ENCODE measurements around the gene ECI1.

ECI1 gene

GRCh38 chr16:2196162-2196980 lies 55.0 kb downstream of the ECI1 start, which contains the start of gene CASKIN1:
CASKIN1 (minus strand) TSS chr16:2196605; CDS start chr16:2196432, 173 bp downstream.
- Histone ChIP-seq H3K79me2 (ENCODE audit: insufficient read depth, low read length) (no peaks in the 10 kb centered on the region), H3F3A (ENCODE audit: low read depth) (no peaks in the 10 kb centered on the region), H3K4me1 (ENCODE audit: insufficient read depth, low read length, poor library complexity, severe bottlenecking) (no peaks in the 10 kb centered on the region), H4K20me1 (ENCODE audit: insufficient read depth, low read length, poor library complexity, severe bottlenecking) (no peaks in the 10 kb centered on the region), H2AFZ (ENCODE audit: low read length) (no peak within 1 kb of the TSS), H3K36me3 (ENCODE audit: insufficient read depth, low read length) (no peaks in the 10 kb centered on the region), H3K27me3 (ENCODE audit: insufficient read depth, low read length, poor library complexity, severe bottlenecking) (no peaks in the 10 kb centered on the region), H3K4me2 (ENCODE audit: low read depth, low read length, poor library complexity, severe bottlenecking) (peak within 1 kb of the TSS; percentile 54), H3K9me3 (ENCODE audit: insufficient read depth, low read depth, low read length) (no peaks in the 10 kb centered on the region), H3K4me3 (ENCODE audit: low read length, poor library complexity, severe bottlenecking) (peak within 1 kb of the TSS; percentile 44), H3K9me2 (replicated peaks; ENCODE audit: low read depth, low read length) (no peaks in the 10 kb centered on the region), H3K9ac (ENCODE audit: low read depth, low read length, poor library complexity, severe bottlenecking) (no peak within 1 kb of the TSS)
- no peak for TF ChIP-seq EZH2phosphoT487 (IDR thresholded peaks at IDR 0.05; ENCODE audit: borderline replicate concordance)
- no peak for TF ChIP-seq CTCF (conservative IDR thresholded peaks at IDR 0.05; ENCODE audit: low read length)

- peak overlapping the region; percentile 44 for H3K4me3 ChIP-seq (ENCODE audit: low read length, poor library complexity, severe bottlenecking)
- TF ChIP-seq CTCF (conservative IDR thresholded peaks at IDR 0.05; ENCODE audit: low read length) (no peak), EZH2phosphoT487 (IDR thresholded peaks at IDR 0.05; ENCODE audit: borderline replicate concordance) (no peak)
- no peaks in the 10 kb centered on the region for H3K27me3 ChIP-seq (ENCODE audit: insufficient read depth, low read length, poor library complexity, severe bottlenecking)
- H3K4me1 ChIP-seq (ENCODE audit: insufficient read depth, low read length, poor library complexity, severe bottlenecking) = no peaks in the 10 kb centered on the region
- peak overlapping the region; percentile 54 for H3K4me2 ChIP-seq (ENCODE audit: low read depth, low read length, poor library complexity, severe bottlenecking)
- no peaks in the 10 kb centered on the region for H4K20me1 ChIP-seq (ENCODE audit: insufficient read depth, low read length, poor library complexity, severe bottlenecking)
- no peaks in the 10 kb centered on the region for H3K9me3 ChIP-seq (ENCODE audit: insufficient read depth, low read depth, low read length)
- H3K79me2 ChIP-seq (ENCODE audit: insufficient read depth, low read length) = no peaks in the 10 kb centered on the region
- H3F3A ChIP-seq (ENCODE audit: low read depth) = no peaks in the 10 kb centered on the region
- no peak overlapping the region for H2AFZ ChIP-seq (ENCODE audit: low read length)
- H3K9ac ChIP-seq (ENCODE audit: low read depth, low read length, poor library complexity, severe bottlenecking) = no peak overlapping the region
- no peaks in the 10 kb centered on the region for H3K9me2 ChIP-seq (replicated peaks; ENCODE audit: low read depth, low read length)
- no peaks in the 10 kb centered on the region for H3K36me3 ChIP-seq (ENCODE audit: insufficient read depth, low read length)
These were observed 55.8 kb downstream of the ECI1 start for GRCh38 chr16:2195322-2196161.

GRCh38 chr16:2194852-2195321 lies 56.5 kb downstream of the ECI1 start:
- Histone ChIP-seq H3K4me2 (ENCODE audit: low read depth, low read length, poor library complexity, severe bottlenecking) (no peak overlapping the region), H4K20me1 (ENCODE audit: insufficient read depth, low read length, poor library complexity, severe bottlenecking) (no peaks in the 10 kb centered on the region), H2AFZ (ENCODE audit: low read length) (no peak overlapping the region), H3K9ac (ENCODE audit: low read depth, low read length, poor library complexity, severe bottlenecking) (no peak overlapping the region), H3K79me2 (ENCODE audit: insufficient read depth, low read length) (no peaks in the 10 kb centered on the region), H3K9me3 (ENCODE audit: insufficient read depth, low read depth, low read length) (no peaks in the 10 kb centered on the region), H3K27me3 (ENCODE audit: insufficient read depth, low read length, poor library complexity, severe bottlenecking) (no peaks in the 10 kb centered on the region), H3K4me1 (ENCODE audit: insufficient read depth, low read length, poor library complexity, severe bottlenecking) (no peaks in the 10 kb centered on the region), H3K9me2 (replicated peaks; ENCODE audit: low read depth, low read length) (no peaks in the 10 kb centered on the region), H3F3A (ENCODE audit: low read depth) (no peaks in the 10 kb centered on the region), H3K36me3 (ENCODE audit: insufficient read depth, low read length) (no peaks in the 10 kb centered on the region), H3K4me3 (ENCODE audit: low read length, poor library complexity, severe bottlenecking) (no peak overlapping the region)
- TF ChIP-seq EZH2phosphoT487 (IDR thresholded peaks at IDR 0.05; ENCODE audit: borderline replicate concordance) = no peak
- TF ChIP-seq CTCF (conservative IDR thresholded peaks at IDR 0.05; ENCODE audit: low read length) = peak; percentile 48
